HG02571 (cell line): ENCODE data around the gene CERS4.
"Not testable (repeated sequence)": the region's sequence is repeated elsewhere in the genome, so short reads cannot be mapped to it uniquely, and the experiment has no call there.

Experiments
- ATAC-seq: cut with Tn5 transposase; IDR thresholded peaks from one replicate; pipeline ENCODE4 v1.9.1; 2021; ENCODE audit warnings: mild to moderate bottlenecking, moderate library complexity; ENCODE audit not compliant: unreplicated experiment

CERS4 gene

GRCh38 chr19:8209462-8210378 lies 550 bp downstream of the CERS4 start:
- ATAC-seq, result peak; percentile 73

DNA sequence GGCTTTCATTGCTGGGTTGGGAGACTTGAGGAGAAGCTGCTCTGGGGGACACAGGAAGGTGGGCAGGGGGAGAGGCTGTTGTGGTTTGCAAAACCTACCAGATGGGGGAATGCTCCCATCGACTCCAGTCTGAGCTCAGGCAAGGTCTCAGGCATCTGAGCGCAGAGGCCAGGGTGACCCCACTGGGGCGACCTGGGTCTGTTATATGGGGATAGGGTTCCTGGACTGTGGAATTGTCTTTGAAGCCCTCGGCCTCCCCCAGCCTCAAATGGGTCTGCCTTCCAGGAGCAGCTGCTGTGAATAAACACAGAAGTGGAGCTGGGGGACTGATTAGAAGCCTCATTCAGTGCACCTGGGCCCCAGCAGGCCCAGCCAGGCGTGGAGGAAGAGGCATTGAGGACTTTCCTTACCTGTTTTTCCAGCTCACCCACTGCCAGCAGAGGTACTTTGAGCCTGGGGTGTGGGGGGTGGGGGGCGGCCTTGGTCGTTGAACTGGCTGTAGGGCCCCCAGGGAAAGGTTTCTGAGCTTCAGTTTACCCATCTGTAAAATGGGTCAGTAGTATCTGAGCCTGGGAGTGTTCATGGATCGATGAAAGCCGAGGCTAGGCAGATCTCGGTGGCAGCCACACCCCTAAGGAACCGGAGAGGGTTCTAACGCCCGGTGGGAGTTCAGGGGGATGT lies 1.4 kb downstream of the CERS4 start:
- no peak for ATAC-seq

- ATAC-seq, result no peak
Measured at GRCh38 chr19:8212212-8212611, 3.0 kb downstream of the CERS4 start.

GRCh38 chr19:8212916-8213315 lies 3.7 kb downstream of the CERS4 start:
- no peak for ATAC-seq

DNA sequence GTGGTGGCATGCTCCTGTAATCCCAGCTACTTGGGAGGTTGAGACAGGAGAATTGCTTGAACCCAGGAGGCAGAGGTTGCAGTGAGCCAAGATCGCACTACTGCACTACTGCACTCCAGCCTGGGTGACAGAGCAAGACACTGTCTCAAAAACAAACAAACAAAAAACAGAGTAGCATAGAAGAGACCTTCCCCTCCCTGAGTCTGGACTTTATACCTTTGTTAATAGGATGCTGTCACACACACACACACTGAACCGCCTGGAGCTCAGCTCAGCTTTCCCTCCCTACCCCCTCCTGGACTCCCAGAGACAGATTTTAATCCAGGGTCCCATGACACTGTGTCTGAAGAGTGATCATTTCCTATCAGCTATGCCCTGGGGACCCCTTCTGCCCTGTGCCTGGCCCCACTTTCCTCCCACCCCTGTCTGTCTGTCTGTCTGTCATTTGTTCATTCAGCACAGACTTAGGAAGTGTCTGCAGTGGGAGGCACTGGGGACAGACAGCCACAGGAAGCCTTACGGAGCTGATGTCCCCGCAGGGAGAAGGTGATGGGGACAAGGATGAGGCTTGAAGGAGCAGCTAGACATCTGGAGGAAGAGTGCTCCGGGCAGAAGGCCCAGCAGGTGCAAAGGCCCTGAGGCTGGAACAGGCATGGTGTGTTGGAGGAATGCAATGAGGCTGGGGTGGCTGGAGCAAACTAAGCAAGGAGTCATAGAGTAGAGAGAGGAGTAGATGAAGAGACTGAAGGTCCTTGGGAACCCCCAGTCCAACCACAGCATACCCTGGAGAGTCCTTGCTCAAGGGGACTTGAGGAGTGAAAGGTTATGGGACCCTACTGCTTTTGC lies 4.9 kb downstream of the CERS4 start:
- no peak for ATAC-seq

- ATAC-seq, result no peak
Measured at GRCh38 chr19:8214802-8215201, 5.6 kb downstream of the CERS4 start.

DNA sequence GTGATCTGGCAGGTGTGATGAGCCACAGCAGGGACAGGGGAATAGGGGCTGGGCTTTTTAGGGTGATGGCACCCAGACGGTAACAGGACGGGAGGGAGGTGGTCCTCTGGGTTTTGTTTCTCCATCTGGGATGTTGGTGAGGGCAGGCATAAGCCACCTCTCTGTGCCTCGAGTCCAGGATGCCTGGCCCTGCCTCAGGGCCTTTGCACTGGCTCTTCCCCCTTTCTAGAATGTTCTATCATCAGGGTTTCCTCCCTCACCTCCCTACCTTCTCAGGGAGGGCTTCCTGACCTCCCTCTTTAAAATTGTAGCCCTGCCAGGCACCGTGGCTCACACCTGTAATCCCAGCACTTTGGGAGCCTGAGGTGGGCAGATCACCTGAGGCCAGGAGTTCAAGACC lies 6.6 kb downstream of the CERS4 start:
- ATAC-seq, result no peak

GRCh38 chr19:8216357-8216756 lies 7.2 kb downstream of the CERS4 start:
- no peak for ATAC-seq

- ATAC-seq, result not testable (repeated sequence)
Measured at GRCh38 chr19:8218127-8218526, 9.0 kb downstream of the CERS4 start.

DNA sequence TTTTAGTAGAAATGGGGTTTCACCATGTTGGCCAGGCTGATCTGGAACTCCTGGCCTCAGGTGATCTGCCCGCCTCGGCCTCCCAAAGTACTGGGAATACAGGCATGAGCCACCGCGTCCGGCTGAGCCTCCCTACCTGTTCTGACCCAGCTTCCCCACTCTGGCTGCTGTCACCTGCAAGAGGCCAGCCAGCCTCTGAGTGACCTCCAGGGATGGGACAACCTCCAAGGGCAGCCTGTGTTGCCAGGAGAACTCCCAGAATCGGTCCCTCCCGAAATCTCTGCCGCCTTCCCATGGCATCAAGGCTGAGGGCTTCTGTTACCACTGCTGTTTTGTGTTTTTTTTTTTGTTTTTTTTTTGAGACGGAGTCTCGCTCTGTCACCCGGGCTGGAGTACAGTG lies 11.3 kb downstream of the CERS4 start:
- ATAC-seq, result no peak

DNA sequence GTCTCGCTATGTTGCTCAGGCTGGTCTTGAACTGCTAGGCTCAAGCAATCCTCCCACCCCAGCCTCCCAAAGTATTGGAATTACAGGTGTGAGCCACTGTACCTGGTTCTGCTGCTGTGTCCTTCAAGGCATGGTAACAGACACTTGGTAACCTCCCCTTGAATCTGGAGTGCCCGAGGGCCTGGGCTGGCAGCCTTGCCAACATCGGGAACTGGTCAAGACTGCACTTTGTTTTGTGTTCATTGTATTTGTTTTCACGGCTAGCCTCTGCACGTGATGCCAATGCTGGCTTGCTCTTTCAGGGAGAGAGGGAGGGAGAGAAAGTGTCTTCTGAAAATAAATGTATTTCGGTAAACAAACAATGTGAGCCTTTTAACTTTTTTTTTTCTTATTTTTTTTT lies 12.0 kb downstream of the CERS4 start:
- ATAC-seq, result no peak

DNA sequence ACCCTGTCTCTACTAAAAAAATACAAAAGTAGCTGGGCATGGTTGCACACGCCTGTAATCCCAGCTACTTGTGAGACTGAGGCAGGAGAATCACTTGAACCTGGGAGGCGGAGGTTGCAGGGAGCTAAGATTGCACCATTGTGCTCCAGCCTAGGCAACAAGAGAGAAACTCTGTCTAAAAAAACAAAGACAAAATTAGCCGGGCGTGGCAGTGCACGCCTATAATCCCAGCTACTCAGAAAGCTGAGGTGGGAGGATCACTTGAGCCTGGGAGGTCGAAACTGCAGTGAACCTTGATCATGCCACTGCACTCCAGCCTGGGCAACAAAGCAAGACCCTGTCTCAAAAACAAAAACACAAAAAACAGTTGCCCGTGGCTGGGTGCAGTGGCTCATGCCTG lies 14.3 kb downstream of the CERS4 start:
- not testable (repeated sequence) for ATAC-seq

DNA sequence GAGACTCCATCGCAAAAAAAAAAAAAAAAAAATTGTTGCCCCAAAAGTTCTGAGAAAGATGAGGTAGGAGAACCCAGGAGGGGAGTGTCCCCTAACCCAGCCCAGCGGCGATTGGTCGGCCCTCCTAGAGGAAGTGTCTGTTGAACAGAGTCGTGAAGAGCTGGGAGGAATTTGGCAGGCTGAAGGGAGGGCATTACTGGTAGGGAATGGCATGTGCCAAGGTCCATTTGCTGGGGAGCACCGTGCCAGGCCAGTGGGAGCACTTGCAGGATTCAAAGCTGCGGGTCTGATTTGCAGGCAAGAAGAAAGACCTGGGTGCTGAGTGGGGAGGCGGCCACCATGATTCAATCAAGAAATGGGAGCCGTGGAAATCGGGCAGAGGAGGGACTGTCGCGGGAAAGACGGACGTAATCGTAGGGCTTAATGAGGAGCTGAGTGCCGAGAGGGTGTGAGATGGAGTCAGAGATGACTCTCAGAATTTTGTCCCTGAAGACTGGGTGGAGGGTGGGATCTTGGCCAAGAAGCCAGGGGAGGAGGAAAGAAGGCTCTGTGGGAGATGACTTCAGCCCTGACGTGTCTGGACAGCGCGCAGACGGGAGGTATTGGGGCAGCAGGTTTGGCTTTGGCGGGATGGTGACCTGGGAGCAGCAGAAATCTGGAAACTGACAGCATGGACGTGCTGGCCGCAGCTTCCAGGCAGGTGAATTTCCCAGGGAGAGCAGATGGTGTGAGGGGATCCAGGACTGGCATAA lies 15.4 kb downstream of the CERS4 start:
- ATAC-seq, result no peak

DNA sequence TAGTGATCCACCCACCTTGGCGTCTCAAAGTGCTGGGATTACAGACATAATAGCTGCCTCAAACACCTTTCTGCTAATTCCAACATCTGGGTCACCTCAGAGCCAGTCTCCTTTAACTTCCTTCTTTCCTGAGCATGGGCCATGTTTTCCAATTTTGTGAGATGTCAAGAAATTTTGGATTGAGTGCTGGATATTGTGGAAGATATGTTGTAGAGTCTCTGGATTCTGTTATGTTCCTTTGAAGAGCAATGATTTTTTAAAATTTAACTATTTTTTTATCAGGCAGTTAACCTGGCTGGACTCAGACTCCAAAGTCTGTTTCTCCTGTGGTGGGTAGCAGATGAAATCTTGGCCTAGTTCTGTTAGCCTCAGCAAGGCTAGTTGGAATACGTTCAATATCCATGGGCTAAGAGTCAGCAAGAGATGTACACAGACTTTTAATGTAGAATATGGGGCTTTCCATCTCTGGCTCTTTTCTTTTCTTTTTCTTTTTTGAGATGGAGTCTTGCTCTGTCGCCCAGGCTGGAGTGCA lies 22.0 kb downstream of the CERS4 start:
- no peak for ATAC-seq

- ATAC-seq, result no peak
Measured at GRCh38 chr19:8233370-8233769, 24.2 kb downstream of the CERS4 start.

DNA sequence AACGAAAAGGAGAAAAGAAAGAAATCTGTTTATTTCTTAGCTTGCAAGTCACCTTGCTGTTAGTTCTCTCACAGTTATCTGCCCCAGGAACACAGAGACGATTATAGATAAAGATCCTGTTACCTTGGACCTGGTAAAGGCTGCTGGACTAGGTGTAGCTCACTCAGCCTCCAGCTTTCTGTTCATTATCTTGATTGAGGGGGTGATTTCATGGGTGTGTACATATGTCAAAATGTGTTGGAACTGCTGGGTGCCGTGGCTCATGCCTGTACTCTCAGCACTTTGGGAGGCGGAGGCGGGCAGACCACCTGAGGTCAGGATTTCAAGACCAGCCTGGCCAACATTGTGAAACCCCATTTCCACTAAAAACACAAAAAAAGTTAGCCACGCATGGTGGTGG lies 27.9 kb downstream of the CERS4 start:
- no peak for ATAC-seq

GRCh38 chr19:8238251-8238650 lies 29.1 kb downstream of the CERS4 start:
- ATAC-seq, result no peak

DNA sequence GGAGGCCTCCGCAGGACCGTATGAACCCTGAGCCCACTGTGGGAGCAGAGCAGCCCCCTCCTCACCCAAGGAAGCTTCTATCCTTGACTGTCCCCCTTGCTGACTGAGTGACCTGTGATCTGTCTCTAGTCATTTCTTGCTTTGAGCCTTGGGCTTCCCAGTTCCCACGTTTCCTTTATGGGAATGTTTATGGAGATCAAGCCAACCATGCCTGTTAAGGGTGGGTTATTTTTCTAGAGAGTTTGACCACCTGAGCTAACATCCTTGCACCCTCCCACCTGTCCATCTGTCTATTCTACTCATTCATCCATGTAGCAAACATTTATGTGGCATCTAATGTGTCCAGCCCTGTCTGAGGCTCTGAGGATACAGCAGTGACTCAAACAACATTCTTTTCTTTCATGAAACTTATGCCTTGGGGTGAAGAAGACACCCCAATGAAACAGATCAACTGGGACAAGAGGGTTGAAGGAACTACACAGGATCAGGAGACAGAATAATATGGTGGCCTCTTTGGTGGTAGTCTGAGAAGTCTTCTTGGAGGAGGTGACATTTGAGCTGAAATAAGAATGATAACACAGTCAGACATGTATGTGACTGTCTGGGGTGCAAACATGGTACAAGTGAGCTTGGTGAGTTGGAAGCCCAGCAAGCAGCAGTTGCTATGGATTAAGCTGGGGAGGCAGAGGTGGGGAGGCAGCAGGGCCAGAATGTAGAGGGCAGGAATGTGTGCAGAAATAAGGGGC lies 30.5 kb downstream of the CERS4 start:
- no peak for ATAC-seq
